ENCODE results near the gene GRIN2B.

GRIN2B gene

GRCh38 chr12:13981296-13981962 lies at the start of gene GRIN2B:
Gene GRIN2B, minus strand, starts transcription at chr12:13981602. Its CDS starts 115,394 bp downstream, at chr12:13866208.
- in situ Hi-C loops (cut with HindIII; ENCODE audit: low sequenced_read_pairs) = no loop called here

DNA sequence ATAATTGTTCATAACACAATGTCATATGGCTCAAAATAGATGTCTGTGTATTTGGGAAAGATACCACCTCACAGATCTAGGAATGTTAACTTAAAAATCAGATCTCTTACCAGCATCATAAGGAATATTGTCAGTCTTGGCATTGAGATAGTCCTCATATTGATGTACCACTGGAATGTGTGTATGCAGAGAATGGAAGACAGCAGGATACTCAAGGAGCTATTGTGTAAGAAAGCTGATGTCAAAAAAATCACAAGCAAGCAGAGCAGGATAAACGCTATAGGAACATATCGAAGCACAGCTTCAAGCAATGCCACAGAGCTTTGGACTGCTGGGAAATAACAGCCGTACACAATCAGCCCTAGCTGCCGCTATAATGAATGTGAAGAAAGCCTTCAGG lies 45.1 kb upstream of the GRIN2B start:
- in situ Hi-C loops (cut with HindIII; ENCODE audit: low sequenced_read_pairs) = loop anchor here (5.0 kb wide), 1 partner anchor 51 kb away; no protein-coding TSS in a partner anchor

- in situ Hi-C loops (cut with HindIII; ENCODE audit: low sequenced_read_pairs) = no loop called here
Observed at GRCh38 chr12:14024591-14024990, 43.2 kb upstream of the GRIN2B start.

- in situ Hi-C loops (cut with HindIII; ENCODE audit: low sequenced_read_pairs) = no loop called here
Observed at GRCh38 chr12:14018080-14018479, 36.7 kb upstream of the GRIN2B start.

DNA sequence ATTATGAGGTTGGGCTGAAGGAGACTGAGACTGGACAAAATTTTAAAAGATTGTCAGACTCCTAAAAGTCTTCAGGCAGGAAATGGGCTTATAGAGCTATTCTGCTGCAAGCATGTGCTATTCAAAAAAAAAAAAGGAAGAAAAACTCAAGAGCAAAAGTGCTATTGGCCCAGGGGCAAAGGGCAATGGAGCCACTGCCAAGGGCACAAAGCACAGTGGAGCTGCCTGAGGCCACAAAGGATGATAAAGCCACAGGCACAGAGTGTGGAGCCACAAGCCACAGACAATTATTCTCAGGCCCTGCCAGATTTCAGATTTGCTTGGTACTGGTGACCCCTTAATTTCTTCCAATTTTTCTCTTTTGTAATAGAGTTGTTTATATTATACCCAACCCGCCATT lies 29.6 kb upstream of the GRIN2B start:
- in situ Hi-C loops (cut with HindIII; ENCODE audit: low sequenced_read_pairs) = no loop called here

DNA sequence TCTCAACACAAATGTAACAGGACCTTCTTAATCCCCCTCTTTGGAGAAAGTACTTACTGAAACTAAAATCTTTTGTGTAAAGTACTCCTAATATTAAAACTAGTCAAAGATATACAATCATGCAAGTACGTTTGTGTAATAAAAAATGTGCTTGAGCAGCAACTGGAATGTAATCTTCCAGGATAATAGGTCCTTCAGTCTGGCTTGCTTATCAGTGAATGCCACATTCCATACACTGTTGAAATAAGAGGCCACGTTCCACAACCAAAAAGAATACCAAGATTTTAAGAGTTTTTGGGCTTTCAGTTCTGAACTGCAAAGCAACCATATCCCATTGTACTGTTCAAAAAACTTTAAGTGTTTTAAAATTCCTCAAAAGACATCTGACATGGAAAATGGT lies 26.2 kb upstream of the GRIN2B start:
- in situ Hi-C loops (cut with HindIII; ENCODE audit: low sequenced_read_pairs) = loop anchor here (5.0 kb wide), 1 partner anchor 50 kb away; no protein-coding TSS in a partner anchor

DNA sequence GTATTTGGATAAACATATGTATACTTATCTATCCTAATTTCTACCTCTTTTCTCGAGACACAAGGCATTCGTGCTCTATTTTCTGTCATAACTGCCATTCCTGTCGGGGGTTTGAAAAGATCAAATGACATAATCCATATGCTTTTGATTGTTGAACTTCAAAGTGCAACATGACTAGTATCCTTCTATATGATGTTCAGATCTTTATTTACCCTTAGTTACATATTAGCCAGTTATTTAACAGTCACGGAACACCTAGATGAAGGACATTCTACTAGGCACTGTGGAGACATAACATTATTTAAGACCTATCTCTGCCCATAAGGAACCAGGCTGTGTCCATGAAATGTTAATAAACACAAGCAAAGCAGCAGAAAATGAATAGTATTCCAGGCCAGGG lies 11.2 kb upstream of the GRIN2B start:
- in situ Hi-C loops (cut with HindIII; ENCODE audit: low sequenced_read_pairs) = no loop called here

DNA sequence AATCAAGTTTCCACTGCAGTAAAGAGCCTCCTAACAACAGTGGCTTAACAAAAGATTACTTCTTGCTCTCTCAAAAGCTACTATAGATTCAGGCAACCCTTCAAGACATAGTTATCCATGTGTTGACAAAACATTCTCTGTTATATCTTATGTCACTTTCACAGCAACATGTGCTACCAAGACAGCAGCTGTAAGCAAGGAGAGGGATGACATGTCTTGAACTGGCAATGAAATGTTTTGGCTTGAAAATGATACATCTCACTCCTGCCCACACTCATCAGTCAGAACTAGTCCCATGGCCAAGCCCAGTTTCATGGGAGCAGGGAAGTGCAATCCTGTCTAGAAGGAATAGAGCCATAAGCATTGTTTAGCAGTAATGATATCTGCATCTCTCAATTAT lies 10.7 kb upstream of the GRIN2B start:
- in situ Hi-C loops (cut with HindIII; ENCODE audit: low sequenced_read_pairs) = no loop called here

- in situ Hi-C loops (cut with HindIII; ENCODE audit: low sequenced_read_pairs) = no loop called here
Observed at GRCh38 chr12:13986031-13986430, 4.6 kb upstream of the GRIN2B start.

DNA sequence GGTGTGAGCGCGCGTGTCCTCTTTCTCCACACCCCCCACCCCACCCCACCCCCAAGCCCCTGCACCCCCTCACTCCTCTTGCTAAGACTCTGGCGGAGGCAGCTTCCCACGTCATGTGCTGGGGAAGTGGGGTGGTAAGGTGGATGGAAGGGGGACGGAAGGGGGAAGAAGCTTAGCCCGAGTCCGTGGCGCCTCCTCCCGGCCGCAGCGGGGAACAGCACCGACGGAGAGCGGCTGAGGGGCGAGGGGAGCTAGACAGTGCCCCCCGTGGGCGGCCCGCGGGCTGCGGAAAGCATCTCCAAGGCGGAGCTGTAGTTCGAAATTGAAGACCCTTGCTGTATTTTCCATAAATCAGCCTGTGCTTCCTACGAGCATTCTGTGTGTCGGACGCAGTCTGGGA lies 588 bp upstream of the GRIN2B start:
- in situ Hi-C loops (cut with HindIII; ENCODE audit: low sequenced_read_pairs) = no loop called here

- in situ Hi-C loops (cut with HindIII; ENCODE audit: low sequenced_read_pairs) = no loop called here
Observed at GRCh38 chr12:13980538-13981295, 685 bp downstream of the GRIN2B start.

GRCh38 chr12:13979772-13980378 lies 1.5 kb downstream of the GRIN2B start:
- in situ Hi-C loops (cut with HindIII; ENCODE audit: low sequenced_read_pairs) = no loop called here

DNA sequence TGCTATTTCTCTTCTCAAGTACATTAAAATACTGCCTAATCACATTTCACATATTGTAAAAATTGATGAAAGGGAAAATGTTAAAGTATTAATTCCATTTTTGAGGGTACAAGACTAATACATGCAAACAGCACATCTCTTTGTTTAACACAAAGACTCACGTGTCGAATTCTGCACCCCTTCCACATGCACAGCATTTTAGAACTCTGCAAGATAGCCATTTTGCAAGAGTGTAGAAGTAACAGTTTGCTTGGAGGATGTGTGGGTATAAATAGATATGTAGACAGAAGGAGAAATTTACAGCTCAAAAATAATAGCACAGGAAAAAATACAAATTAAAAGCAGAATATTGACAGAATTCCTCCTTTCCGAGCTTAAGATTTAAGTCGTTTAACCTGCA lies 2.5 kb downstream of the GRIN2B start:
- in situ Hi-C loops (cut with HindIII; ENCODE audit: low sequenced_read_pairs) = no loop called here

DNA sequence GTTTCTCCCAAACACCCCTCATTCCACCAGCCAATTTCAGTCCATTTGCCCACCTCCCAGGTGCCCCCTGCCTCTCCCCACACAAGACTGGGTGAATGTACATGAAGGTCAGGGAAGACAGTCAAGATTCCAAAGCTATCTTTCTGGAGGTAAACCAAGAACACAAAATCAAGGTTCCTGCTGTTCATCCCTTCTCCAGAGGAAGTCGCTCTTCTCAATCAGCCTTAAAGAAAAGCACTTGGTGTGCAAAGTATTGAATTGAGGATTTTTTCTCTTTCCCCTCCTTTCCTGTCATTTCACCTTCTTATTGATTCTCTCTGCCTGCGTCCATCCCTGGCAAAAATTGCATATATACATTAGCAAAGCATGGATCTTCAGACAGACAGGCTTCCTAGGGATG lies 4.5 kb downstream of the GRIN2B start:
- in situ Hi-C loops (cut with HindIII; ENCODE audit: low sequenced_read_pairs) = no loop called here

- in situ Hi-C loops (cut with HindIII; ENCODE audit: low sequenced_read_pairs) = no loop called here
Observed at GRCh38 chr12:13976028-13976584, 5.3 kb downstream of the GRIN2B start.

GRCh38 chr12:13973996-13974395 lies 7.4 kb downstream of the GRIN2B start:
- in situ Hi-C loops (cut with HindIII; ENCODE audit: low sequenced_read_pairs) = no loop called here

DNA sequence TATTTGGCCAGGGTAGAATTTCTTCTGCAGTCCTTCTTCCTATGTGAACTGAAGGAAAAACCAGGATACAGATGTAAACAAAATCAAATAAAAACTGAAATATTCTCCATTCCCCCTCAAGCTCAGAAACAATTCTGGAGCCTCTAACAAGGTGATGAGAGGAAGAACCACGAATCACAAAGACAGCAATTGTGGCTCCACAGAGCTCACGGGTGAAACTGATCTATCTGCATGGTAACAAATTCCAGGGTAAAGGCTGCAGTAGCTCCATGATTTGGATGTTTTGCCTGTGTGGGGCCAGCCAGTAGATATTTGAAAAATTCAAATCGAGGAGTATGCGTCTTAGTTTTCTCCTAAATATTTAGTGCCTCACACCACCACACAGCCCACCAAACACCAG lies 10.6 kb downstream of the GRIN2B start:
- in situ Hi-C loops (cut with HindIII; ENCODE audit: low sequenced_read_pairs) = no loop called here

DNA sequence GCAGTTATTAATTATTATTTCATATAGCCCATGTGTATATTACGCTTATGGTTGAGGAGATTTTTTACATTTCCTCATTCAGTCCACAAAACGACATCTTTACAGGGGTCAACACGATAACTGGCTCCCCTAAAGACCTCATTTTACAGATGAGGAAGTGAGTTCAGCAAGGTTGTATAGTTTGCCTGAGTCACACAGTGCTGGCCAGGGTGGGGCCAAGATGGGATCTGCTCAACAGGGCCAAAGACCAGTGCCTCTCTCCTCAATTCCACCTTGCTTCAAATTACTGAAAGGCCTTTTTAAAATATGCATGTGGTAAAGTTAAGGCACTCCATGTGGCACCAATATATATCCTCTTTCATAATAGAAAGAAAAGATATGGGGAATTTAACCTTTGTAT lies 13.1 kb downstream of the GRIN2B start:
- in situ Hi-C loops (cut with HindIII; ENCODE audit: low sequenced_read_pairs) = no loop called here

- in situ Hi-C loops (cut with HindIII; ENCODE audit: low sequenced_read_pairs) = no loop called here
Observed at GRCh38 chr12:13964666-13965065, 16.7 kb downstream of the GRIN2B start.

DNA sequence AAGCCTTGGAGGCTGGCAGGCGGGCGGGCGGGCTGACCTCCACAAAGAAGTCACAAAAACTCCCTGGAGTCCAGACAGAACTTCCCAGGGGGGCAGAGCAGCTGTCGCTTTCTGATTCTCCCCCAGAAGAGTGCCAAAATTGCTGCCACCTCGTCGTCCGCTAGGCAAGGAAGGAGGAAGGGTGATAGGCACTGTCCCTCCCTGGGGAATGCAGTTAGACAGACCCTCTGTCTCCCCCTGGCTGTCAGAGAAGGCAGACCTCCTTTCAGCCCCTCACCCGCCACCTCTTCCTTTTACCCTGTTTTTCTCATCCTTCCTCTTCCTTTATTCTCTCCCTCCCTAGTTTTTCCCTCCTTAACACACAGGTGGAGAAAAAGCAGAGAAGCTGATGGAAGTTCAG lies 18.7 kb downstream of the GRIN2B start:
- in situ Hi-C loops (cut with HindIII; ENCODE audit: low sequenced_read_pairs) = no loop called here

GRCh38 chr12:13961971-13962370 lies 19.4 kb downstream of the GRIN2B start:
- in situ Hi-C loops (cut with HindIII; ENCODE audit: low sequenced_read_pairs) = no loop called here
